Astrocyte of the spinal cord (primary cell): ENCODE results near the gene SCGB1C1.

ENCODE experiments used
- DNase-seq: peaks from one replicate; pipeline ENCODE4 v3.0.0; 2011; ENCODE audit warnings: low read depth, low spot score
- H3K4me3 ChIP-seq: 2 replicates; pipeline ENCODE4 v1.5.1; 2011; ENCODE audit warnings: low read depth, mild to moderate bottlenecking, low read length, moderate library complexity
- in situ Hi-C: cut with HindIII; loops from 2 replicates; pipeline ENCODE4 v1.10.0; 2017; ENCODE audit warnings: low sequenced_read_pairs
- TF ChIP-seq, protein P1 (sequence below): IDR thresholded peaks from 2 replicates; pipeline ENCODE4 v1.5.1; 2012; ENCODE audit warnings: low read depth, mild to moderate bottlenecking, low read length, inconsistent platforms

Gene SCGB1C1

DNA sequence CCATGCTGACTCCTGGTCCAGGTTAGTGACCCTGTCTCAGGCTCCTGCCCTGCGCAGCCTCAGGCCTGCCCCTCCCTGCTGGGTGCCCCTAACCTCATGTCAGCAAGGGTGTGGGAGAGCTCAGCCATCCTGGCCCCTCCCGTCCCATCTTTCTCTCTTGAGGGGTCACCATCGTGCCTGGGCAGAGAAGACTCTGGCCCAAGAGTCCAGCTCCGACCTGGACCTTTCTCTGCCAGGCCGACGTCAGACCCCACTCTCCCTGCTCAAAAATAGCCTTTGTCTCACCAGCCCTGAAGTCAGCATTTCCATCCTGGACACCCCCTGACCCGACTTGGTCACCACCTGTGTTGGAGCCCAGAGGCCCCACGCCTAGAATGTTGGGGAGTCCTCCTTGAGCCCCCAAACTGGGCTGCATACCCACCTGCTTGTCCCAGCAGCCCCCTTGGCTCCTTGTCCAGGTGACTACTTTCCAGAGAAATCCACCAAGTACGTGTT is 4.9 kb downstream of the SCGB1C1 start:
- H3K4me3 ChIP-seq = no peak overlapping the region
- DNase-seq = no peak
- TF ChIP-seq, protein P1, sequence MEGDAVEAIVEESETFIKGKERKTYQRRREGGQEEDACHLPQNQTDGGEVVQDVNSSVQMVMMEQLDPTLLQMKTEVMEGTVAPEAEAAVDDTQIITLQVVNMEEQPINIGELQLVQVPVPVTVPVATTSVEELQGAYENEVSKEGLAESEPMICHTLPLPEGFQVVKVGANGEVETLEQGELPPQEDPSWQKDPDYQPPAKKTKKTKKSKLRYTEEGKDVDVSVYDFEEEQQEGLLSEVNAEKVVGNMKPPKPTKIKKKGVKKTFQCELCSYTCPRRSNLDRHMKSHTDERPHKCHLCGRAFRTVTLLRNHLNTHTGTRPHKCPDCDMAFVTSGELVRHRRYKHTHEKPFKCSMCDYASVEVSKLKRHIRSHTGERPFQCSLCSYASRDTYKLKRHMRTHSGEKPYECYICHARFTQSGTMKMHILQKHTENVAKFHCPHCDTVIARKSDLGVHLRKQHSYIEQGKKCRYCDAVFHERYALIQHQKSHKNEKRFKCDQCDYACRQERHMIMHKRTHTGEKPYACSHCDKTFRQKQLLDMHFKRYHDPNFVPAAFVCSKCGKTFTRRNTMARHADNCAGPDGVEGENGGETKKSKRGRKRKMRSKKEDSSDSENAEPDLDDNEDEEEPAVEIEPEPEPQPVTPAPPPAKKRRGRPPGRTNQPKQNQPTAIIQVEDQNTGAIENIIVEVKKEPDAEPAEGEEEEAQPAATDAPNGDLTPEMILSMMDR = no peak
- in situ Hi-C loops = no loop called here

DNA sequence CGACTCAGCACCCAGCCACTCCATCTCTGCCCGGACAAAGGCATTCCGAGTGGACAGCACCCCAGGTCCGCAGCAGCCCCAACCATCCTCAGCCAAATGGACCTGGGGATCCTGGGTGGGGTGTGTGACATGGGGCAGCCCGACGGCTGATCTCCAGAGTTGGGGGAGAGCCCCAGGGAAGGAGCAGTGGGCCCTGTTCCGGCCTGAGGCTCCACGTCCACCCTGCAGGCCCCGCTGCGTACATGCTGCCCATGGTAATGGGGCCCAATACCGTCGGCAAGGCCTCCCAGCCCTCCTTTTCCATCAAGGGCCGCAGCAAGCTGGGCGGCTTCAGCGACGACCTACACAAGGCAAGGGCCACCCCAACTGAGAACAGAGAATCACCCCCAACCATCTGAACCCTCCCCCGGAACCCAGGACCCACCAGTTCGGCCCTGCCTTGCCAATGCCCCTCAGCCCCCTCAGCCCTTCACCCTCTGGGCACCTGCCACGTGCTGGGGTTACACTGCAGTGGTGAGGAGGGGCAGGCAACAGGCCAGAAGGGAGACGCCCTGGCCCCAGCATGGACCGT is 5.4 kb downstream of the SCGB1C1 start:
- TF ChIP-seq, protein P1 = no peak
- in situ Hi-C loops = no loop called here
- no peak for DNase-seq
- no peak overlapping the region for H3K4me3 ChIP-seq

DNA sequence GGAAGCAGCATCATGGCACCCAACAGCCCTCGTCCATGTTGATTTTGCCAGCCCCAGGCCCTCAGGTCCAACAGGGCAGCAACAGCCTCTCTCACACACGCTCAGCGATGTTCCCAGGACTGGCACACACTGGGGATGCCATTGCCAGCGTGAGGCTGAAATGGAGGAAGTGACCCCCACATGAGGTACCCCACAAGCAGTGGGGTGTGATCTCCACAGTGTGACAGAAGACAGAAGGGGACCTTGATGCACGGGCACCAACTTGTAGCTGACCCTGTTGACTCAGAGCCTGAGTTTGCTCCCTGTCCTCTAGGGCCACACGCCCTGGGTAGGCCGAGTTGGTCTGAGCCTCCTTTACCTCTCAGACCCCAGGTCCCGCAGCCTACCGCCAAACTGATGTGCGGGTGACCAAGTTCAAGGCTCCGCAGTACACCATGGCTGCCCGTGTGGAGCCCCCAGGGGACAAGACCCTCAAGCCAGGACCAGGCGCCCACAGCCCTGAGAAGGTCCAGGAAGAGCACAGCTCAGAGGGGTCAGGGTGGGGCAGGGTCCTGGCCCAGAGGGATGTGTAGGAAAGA is 6.2 kb downstream of the SCGB1C1 start:
- in situ Hi-C loops = no loop called here

DNA sequence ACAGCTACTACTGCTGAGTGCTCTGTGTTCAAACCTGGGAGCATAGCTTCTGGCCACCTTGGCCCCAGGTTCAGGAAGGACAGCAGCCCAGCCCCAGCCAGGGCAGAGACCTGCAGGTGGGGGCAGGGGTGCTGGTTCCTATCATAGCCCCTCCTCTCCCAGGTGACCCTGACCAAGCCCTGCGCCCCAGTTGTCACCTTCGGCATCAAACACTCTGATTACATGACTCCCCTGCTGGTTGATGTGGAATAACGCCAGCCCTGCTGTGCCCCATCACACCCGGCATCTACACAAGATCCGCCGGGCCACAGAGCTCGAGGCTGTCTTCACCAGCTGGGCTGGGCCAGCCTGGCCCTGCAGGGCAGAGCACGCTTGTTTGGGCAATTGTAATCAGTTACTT is 6.9 kb downstream of the SCGB1C1 start:
- DNase-seq = no peak
- in situ Hi-C loops = no loop called here
- no peak overlapping the region for H3K4me3 ChIP-seq
- TF ChIP-seq, protein P1 = no peak

More for the DNA sequence above, 6.2 kb downstream of the SCGB1C1 start:
- TF ChIP-seq, protein P1 = no peak
- DNase-seq = no peak
- H3K4me3 ChIP-seq = no peak overlapping the region

DNA sequence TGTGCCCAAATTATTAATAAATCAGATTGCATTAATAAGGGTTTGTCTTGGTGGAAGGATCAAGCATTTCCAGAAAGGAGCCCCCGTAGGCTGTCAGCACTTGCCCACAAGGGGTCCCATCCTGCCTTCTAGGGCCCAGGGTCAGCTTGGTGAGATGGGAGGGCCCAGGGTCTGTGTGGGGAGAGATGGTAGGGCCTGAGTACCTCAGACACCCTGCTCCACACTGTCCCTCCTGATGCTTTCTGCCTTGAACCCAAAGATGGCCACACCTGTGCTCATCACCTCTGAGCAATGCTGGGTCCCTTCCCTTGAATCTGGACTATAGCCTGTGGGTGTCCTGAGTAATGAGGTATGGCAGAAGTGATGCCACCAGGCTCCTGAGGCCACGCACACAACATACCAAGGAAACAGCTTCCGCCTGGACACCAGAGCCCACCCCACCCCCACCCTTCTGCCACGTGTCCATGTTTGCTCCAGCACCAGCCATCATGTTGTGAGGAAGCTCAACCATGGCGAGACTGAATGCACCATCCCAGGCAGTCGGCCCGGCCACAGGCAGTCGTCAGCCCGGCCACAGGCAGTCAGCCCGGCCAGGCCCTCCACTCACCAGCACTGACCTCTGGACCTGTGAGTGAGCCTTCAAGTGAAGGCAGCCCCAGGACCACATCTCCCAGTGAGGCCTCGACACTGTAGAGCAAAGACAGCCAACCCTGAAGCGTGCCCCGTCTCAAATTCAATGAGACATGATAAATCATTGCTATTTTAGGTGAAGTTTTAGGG is 7.5 kb downstream of the SCGB1C1 start:
- no peak overlapping the region for H3K4me3 ChIP-seq
- TF ChIP-seq, protein P1 = no peak
- in situ Hi-C loops = no loop called here
- no peak for DNase-seq

DNA sequence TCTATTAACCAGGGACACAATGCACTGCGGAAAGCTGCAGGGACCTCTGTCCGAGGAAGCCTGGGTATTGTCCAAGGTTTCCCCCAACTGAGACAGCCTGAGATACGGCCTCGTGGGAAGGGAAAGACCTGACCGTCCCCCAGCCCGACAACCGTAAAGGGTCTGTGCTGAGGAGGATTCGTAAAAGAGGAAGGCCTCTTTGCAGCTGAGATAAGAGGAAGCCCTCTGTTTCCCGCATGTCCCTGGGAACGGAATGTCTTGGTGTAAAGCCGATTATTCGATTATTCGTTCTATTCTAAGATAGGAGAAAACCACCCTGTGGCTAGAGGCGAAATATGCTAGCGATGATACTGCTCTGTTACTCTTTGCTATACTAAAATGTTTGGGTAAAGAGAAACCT is 9.1 kb downstream of the SCGB1C1 start:
- TF ChIP-seq, protein P1 = no peak
- DNase-seq = no peak
- in situ Hi-C loops = no loop called here
- no peak overlapping the region for H3K4me3 ChIP-seq
